ACHN (cell line): ENCODE measurements around the gene CORO1C.

Experiments
- DNase-seq: peaks from one replicate; pipeline ENCODE4 v3.0.0-alpha.2; 2015
- in situ Hi-C: cut with HindIII; loops from 2 replicates; pipeline ENCODE4 v1.10.0; 2017; ENCODE audit warnings: low sequenced_read_pairs, low pct_ligation_motif_present, low pct_unique_long_range_greater_than_20kb

CORO1C gene

GRCh38 chr12:108729612-108730364 is 1.5 kb downstream of the CORO1C start:
- in situ Hi-C loops: loop anchor here (10.0 kb wide), 1 partner anchor 55 kb away; no protein-coding TSS in a partner anchor

GRCh38 chr12:108728820-108729611 is 2.3 kb downstream of the CORO1C start:
- in situ Hi-C loops: loop anchor here (10.0 kb wide), 1 partner anchor 54 kb away; no protein-coding TSS in a partner anchor
- DNase-seq: peak; percentile 47

More at GRCh38 chr12:108729612-108730364, 1.5 kb downstream of the CORO1C start:
- peak; percentile 41 for DNase-seq

DNA sequence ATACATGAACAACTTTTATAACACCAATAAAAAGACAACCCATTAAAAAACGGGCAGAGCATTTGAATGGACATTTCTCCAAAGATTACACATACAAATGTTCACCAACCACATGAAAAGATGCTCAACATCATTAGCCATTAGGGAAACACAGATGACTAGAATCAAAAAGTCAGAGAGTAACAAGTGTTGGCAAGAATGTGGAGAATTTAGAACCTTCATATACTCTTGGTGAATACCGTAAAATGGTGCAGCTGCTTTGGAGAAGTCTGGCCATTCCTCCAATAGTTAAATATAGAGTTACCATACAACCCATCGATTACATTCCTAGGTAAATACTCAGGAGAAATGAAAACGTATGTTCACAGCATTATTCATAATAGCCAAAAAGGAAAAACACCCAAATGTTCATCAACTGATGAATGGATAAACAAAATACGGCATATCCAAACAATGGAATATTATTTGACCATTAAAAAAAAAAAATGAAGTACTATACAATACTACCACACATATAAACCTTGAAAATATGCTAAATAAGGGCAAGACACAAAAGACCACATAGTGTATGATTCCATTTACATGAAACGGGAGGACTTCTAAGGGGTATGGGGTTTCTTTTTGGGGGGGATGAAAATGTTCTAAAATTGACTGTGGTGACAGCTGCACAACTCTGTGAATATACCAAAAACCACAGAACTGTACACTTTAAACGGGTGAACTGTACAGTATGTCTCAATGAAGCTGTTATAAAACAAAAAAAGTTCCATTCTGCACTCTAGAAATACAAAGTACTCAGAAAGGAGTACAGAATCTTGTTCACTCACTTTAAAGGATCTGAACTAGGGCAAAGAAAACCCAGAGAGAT is 3.2 kb downstream of the CORO1C start:
- in situ Hi-C loops: loop anchor here (10.0 kb wide), 1 partner anchor 53 kb away; no protein-coding TSS in a partner anchor
- no peak for DNase-seq

- in situ Hi-C loops: loop anchor here (10.0 kb wide), 1 partner anchor 52 kb away; no protein-coding TSS in a partner anchor
- DNase-seq: no peak
Observed at GRCh38 chr12:108727161-108727560, 4.2 kb downstream of the CORO1C start.

DNA sequence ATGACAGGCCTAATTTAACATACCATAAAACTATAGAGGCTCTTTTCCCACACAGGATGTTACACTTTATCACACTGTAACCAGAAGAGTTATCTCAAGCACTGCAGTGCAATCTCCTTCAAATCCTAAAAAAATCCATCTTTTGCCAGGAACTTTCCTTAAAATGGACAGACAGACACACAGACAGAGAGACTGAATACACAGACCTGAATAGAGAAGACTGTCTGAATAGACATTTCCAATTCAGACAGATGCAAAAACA is 6.5 kb downstream of the CORO1C start:
- in situ Hi-C loops: loop anchor here (10.0 kb wide), 1 partner anchor 50 kb away; no protein-coding TSS in a partner anchor
- DNase-seq: no peak

DNA sequence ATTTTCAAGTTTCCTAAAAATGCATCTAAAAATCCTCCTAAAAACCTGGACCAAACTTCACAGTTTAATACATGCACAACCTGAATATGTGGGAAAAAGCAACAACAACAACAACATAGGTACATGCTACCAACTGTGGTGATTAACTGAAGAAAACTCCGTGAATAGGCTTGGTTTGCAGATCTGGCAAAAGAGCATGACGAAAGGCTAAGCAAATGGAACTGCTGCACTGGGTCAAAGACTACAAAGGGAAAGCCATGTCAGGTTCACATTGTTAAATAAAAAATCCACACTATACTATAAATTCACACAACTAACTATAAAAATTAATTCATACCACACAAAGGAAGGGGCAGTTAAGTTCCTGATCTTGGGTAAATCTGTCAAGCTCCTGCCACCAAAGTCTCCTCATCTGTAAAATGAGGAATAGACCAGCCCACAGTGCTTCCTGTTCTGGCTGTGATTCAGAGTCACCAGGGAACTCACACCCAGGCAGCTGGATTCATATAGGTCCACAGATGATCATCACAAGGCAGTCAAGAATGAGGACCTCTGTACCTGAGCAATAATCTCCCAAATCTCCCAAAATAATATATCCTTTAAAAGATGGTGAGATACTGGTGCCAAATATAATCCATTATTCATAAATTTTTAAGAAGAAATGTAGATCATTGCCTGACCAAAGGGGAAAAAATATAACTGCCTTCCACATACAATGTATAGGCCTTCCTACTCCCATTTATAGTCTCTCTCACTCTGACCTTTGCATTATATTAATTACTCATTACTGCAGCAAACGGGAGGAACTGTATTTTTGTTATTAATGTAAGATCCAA is 7.0 kb downstream of the CORO1C start:
- DNase-seq: peak; percentile 80
- in situ Hi-C loops: loop anchor here (10.0 kb wide), 1 partner anchor 49 kb away; no protein-coding TSS in a partner anchor

DNA sequence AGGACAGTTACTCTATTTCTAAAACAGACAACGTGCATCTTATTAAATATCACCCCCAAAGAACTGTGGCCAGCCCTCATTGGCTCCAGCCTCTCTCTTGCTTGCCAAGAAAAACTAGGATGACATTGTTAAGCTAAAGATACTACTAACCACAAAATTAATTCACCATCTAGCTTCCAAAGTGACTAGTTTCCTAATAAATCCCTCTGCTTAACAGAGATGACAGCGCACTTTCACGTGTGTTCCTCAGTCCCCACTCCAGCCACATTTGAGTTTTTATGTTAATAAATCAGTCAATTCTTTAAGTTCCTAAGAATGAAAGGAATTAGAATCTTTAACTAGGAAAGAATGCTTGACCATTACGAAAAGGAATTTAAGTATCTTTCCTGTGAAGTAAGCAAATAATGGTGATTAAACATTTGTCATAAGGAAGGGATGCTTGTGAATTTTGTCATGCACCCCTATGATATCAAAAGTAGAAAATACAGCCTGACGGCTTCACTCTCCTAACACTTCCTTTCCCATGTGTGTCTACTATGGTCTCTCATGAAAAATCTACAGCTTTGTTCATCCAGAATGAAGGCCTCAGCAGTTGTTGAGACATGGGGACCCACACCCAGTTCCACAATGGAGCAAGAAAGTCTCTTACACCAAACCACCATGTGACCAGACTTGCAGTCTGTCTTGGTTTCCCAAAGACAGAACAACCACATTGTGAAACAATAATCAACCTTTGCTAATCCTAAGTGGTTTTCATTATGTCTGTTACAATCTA is 8.1 kb downstream of the CORO1C start:
- in situ Hi-C loops: loop anchor here (10.0 kb wide), 1 partner anchor 48 kb away; no protein-coding TSS in a partner anchor
- DNase-seq: peak; percentile 94

- in situ Hi-C loops: loop anchor here (10.0 kb wide), 1 partner anchor 48 kb away; no protein-coding TSS in a partner anchor
- peak; percentile 24 for DNase-seq
Observed at GRCh38 chr12:108722463-108722862, 8.9 kb downstream of the CORO1C start.

DNA sequence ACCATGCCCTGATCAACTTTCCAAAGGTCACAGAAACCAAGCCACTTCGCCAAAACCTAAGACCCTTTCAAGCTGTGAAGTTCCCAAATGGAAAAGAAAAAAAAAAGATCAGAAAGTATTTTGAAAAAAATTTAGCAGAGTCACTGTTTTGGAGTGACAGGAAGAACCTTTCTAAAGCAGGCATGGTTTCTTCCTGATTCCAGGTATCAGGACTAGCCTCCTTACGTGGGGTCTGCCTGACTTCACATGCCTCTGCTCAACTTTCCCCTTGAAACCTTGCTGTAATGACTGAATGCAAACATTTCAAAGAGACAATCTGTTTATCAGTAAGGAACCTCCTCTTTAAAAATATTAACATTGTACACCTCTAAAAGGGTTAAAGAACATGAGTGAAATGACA is 9.5 kb downstream of the CORO1C start:
- in situ Hi-C loops: loop anchor here (10.0 kb wide), 1 partner anchor 47 kb away; no protein-coding TSS in a partner anchor
- no peak for DNase-seq

DNA sequence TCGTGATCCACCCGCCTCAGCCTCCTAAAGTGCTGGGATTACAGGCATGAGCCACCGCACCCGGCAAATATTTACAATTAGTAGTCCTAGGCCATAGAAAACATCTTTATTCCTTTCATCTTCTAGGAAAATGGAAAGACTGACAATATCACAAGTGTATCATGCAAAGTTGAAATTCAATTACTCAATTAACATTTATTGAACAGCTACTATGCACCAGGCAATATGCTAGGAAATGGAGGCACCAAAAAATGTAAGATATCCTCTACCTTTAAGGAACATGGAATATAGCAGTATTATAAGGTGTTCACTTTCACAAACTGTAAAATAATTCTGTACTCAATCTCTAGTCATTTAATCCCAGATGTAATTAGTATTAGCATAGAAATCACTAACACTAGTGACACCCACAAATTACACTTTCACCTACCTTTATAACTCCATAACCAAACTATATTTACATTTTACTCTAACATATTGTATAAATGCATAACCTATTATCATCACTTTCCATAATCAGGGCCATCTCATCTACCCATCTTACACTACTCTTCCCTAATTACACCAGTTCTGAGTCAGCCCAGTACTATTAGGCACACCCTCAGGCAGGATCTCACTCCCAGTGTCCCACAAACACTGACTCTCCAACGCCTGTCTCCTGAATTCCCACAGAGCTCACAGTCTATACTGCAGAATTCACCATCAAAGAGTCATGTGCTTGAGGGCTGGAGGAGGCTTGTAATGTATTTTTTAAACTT is 10.4 kb downstream of the CORO1C start:
- DNase-seq: peak; percentile 48
- in situ Hi-C loops: loop anchor here (10.0 kb wide), 1 partner anchor 46 kb away; no protein-coding TSS in a partner anchor

DNA sequence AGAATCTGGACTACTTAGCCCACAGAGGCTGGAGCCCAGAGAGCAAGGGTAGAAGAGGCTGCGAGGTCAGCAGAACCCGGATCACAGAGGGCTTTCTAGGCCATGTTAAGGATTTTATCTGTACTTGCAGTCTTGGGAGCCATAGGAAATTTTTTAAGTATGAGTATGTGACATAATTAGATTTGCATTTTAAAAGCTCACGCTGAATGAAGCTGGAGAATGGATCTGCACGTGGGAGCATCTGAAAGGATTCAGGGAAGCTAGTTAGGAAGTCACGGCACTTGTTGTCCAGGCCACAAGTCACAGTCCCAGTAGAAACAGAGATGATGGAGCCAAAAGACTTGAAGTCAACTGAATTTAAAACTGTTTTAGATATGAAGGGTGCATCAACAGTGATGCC is 14.1 kb downstream of the CORO1C start:
- no peak for DNase-seq
- in situ Hi-C loops: no loop called here

- in situ Hi-C loops: no loop called here
- DNase-seq: no peak
Observed at GRCh38 chr12:108714866-108715265, 16.5 kb downstream of the CORO1C start.

DNA sequence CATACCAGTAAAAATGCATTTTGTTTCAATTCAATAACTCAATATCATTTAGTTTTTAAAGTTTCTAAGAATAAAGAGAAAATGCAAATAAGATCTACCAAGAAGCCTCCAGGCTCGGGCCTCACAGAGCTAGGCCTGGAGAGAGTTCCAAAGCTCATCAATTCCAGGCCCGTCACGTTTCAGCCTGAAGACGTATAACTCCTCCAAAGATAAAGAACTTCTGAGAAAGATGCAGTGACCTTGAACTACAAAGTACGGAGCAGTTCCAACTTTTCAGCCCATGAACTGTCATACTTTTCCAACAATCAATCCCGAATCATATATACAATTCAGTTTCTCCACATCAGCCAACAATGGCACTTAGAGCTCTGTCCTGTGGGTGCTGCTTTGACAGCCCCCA is 17.8 kb downstream of the CORO1C start:
- no peak for DNase-seq
- in situ Hi-C loops: no loop called here

- no peak for DNase-seq
- in situ Hi-C loops: no loop called here
Observed at GRCh38 chr12:108712925-108713203, 18.5 kb downstream of the CORO1C start.

- DNase-seq: no peak
- in situ Hi-C loops: no loop called here
Observed at GRCh38 chr12:108712165-108712924, 19.0 kb downstream of the CORO1C start.
